Activated naive CD8-positive, alpha-beta T cell treated with anti-CD3 and anti-CD28 coated beads, Interleukin-2, amount 50 U/mL, for 24 hours (primary cell): ENCODE results near the gene FAM83E.
A peak's percentile ranks its signal among the peaks of the same experiment; 100 is the strongest.

Experiments
- ATAC-seq: fragments of 150-1000 bp; cut with Tn5 transposase; one replicate; pipeline ENCODE4 v1.10.0; 2021
- DNase-seq: peaks from one replicate; pipeline ENCODE4 v3.0.0; 2021
- H3K27ac Mint-ChIP-seq: one replicate; pipeline ENCODE4 v1.8.0; 2021; ENCODE audit warnings: mild to moderate bottlenecking, mixed read lengths
- H3K27me3 Mint-ChIP-seq: one replicate; pipeline ENCODE4 v1.8.0; 2021; ENCODE audit warnings: mixed read lengths
- H3K36me3 Mint-ChIP-seq: one replicate; pipeline ENCODE4 v1.8.0; 2021; ENCODE audit warnings: low read depth, mixed read lengths
- H3K4me1 Mint-ChIP-seq: one replicate; pipeline ENCODE4 v1.8.0; 2021; ENCODE audit warnings: mixed read lengths
- H3K4me3 Mint-ChIP-seq: one replicate; pipeline ENCODE4 v1.8.0; 2021; ENCODE audit warnings: mild to moderate bottlenecking, moderate library complexity, mixed read lengths
- H3K9me3 Mint-ChIP-seq: one replicate; pipeline ENCODE4 v1.8.0; 2021; ENCODE audit warnings: mixed read lengths

FAM83E gene

DNA sequence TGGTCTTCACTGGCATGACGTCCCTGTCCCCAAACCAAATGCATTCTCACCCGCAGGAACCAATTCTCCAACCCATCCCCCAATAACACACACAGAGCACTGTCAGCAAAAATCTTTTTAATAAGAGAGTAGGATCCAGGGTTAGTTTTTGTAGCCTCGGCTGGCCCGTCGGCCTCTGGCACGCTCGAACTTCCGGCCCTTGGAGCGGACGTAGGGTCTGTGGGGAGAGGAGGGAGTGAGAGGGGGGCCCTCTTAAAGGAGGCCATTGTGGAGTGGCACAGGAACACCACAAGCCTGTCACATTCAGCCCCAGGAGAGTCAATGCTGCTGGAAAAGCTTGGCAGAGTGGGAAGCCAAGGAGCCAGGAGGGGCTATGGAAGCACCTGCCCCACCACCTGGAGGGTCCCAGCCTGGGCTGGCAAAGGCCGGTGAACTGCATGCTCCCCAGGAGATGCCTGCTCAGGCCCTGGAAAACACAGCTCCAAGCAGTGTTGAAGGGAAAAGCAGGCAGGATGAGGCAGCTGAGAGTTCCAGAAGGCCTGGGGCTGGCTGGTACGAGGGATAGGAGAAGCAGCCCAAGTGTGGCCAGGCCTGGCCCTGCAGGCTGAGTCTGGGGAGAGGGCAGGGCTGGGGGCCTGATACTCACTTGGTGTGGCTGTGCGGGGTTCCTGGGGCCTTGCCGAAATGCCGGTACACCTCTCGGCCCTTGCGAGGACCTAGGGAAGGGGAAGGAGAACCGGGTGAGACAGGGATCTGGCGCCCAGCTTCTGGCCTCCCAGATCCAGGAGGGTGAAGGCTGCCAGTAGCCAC lies 560 bp upstream of the FAM83E start:
- peak overlapping the region; percentile 98 for H3K4me3 Mint-ChIP-seq
- peaks cover 54% of the 10 kb centered on the region for H3K36me3 Mint-ChIP-seq
- DNase-seq (no peak), ATAC-seq (no peak)
- no peaks in the 10 kb centered on the region for H3K27me3 Mint-ChIP-seq
- H3K4me1 Mint-ChIP-seq: peaks cover 41% of the 10 kb centered on the region
- peak overlapping the region; percentile 70 for H3K27ac Mint-ChIP-seq
- H3K9me3 Mint-ChIP-seq: no peaks in the 10 kb centered on the region

DNA sequence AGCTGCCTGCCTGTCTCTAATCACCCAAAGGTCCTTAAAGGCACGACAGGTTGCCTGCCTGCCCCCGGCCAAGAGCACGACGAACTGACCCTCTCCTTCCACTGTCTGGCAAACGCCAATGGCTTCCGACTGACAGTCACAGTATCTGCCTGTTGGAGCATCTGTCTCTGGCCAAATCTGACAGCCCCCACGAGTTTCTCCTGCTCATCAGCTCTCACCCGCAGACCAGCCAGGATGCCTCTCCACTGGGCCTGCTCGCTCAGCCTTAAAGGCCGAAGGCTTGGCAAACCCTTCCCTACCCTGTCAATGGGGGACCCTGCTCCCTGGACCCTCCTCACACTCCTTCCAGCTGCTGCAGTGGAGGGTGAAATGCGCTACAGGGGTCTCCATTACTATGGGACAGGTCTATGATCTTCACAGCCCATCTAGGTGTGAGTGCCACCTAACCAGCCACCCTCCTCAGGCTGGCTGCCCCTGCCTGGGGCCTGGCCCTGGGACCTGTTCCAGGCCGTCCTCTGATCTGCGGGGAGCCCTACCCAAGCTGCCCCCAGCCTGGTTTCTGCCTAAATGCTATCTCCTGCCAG lies 932 bp downstream of the FAM83E start:
- Mint-ChIP-seq H3K9me3 (no peaks in the 10 kb centered on the region), H3K4me3 (peak overlapping the region; percentile 45), H3K36me3 (peaks cover 45% of the 10 kb centered on the region), H3K27me3 (no peaks in the 10 kb centered on the region), H3K4me1 (peaks cover 29% of the 10 kb centered on the region), H3K27ac (peak overlapping the region; percentile 66)
- ATAC-seq (peak; percentile 15), DNase-seq (no peak)

DNA sequence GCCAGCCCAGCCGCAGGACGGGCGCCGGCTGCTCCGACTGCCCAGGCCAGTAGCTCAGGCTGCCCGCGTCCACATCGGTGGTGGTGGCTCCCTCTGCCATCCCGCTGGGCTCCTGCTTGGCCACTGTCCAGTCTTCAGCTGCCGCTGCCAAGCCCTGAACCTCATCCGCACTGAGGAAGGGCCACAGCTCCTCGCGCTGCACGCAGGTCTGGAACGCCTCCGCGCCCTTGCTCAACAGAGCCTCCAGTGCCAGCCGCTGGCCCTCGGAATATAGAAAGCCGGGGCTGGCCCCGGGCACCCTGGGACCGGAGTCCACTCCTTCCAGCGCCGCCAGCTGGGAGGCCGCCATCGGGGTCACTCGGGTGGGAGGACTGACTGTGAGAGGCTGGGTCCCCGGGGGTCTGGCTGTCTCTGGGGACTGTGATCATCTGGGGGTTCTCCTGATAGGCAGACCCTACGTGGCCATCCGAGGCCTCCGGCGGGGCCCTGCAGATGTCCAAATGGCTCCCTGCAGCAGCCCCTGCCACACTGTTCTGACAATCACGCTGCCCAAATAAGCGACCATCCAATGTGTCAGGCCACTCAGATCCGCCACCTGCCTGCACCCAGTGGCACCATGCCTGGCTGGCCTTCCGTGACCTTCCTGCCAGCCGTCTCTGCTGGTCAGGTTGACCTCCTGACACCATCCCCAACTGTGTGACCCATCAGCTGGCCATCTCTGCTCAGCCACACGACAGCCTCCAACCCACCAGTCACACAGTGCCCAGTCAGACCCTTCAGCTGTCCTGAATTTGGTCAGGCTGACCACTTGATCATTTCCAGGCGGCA lies 1.6 kb downstream of the FAM83E start:
- peak overlapping the region; percentile 66 for H3K27ac Mint-ChIP-seq
- H3K4me3 Mint-ChIP-seq: peak overlapping the region; percentile 45
- DNase-seq: no peak
- ATAC-seq: no peak
- no peaks in the 10 kb centered on the region for H3K27me3 Mint-ChIP-seq
- peaks cover 38% of the 10 kb centered on the region for H3K36me3 Mint-ChIP-seq
- H3K9me3 Mint-ChIP-seq: no peaks in the 10 kb centered on the region
- peaks cover 25% of the 10 kb centered on the region for H3K4me1 Mint-ChIP-seq

DNA sequence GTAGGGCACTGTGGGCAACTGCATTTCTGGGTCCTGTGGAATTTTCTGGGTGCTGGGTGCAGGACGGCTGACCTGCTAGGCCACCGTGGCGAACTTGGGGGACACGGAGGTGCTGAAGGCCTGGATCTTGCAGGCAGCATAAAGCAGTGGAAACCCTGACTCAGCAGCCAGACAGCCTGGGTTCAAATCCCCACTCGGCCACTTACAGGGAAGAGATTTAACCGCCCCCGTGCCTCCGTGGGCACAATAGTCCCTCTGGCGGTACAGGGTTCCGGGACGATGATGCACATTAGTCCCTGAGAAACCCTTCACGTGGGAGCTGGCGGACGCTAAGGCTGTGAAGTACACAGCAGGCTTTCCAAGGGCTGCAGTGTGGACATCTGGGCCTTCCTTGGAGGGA lies 3.0 kb downstream of the FAM83E start:
- DNase-seq: no peak
- Mint-ChIP-seq H3K9me3 (no peaks in the 10 kb centered on the region), H3K4me3 (no peak overlapping the region), H3K36me3 (peaks cover 24% of the 10 kb centered on the region), H3K27me3 (no peaks in the 10 kb centered on the region), H3K27ac (no peak overlapping the region), H3K4me1 (peaks cover 14% of the 10 kb centered on the region)
- ATAC-seq: no peak

DNA sequence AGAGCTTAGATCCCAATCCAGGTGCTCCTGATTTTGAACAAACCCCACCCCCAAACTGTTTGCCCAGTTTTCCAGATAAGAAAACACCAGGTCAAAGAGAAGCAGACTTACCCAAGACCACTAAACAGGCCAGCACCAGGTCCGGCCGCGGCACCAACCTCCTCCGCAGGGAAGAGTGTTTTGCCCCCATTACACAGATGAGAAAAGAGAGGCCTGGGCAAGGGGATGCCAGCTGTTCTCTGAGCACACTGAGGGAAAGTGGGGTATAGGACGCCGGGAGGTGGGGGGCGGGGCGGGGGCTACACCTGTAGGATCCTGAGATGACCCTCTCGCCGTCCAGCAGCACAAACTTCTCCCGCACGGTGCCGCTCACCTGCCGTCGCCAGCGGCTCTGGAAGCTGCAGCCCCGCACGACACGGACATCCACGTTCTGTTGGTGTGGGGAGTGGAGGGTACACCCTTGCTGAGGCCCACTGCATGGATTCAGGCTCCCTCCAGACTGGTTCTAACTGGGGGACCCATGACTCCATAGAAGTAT lies 5.2 kb downstream of the FAM83E start:
- Mint-ChIP-seq H3K27me3 (no peaks in the 10 kb centered on the region), H3K4me3 (no peak overlapping the region), H3K36me3 (peaks cover 7% of the 10 kb centered on the region), H3K4me1 (peaks cover 4% of the 10 kb centered on the region), H3K27ac (no peak overlapping the region), H3K9me3 (no peaks in the 10 kb centered on the region)
- DNase-seq (no peak), ATAC-seq (no peak)

DNA sequence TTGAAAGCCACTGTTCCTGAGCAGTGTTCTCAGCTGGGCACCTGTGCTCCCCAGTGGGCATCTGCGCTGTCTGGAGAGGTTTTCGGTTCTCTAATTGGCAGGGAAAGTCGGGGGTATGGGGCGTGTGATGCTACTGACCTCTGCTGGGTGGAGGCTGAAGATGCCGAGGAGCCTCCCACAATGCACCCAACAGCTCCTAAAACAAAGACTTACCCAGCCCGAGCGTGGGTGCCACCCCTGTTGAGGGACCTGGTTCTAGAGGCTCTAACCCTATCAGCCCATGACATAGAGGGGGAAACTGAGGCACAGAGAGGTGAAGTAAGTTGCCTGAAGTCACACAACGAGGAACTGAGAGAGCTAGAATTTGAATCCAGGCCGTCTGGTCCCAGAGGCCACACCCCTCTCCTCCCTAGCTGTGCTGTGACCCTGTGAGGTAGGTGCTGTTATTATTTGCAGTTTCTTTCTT lies 6.0 kb downstream of the FAM83E start:
- Mint-ChIP-seq H3K27ac (no peak overlapping the region), H3K4me1 (peaks cover 2% of the 10 kb centered on the region), H3K4me3 (no peak overlapping the region), H3K27me3 (no peaks in the 10 kb centered on the region), H3K9me3 (no peaks in the 10 kb centered on the region), H3K36me3 (peaks cover 3% of the 10 kb centered on the region)
- ATAC-seq: peak; percentile 64
- DNase-seq: no peak

DNA sequence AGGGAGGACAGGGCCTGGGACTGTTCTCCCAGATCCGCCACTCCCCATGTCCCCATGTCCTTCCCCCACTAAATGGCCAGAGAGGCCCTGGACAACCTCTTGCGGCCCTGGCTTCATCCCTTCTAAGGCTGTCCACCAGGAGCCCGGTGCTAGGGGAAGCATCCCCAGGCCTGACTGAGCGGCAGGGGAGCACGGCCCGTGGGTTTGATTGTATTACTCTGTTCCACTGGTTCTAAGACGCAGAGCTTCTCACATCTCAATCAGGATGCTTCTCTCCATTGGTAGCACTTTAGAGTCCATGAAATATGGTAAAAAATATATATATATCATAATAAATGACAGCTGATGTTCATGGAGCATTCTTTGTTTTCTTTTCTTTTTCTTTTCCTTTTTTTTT lies 7.5 kb downstream of the FAM83E start:
- Mint-ChIP-seq H3K27ac (no peak overlapping the region), H3K4me3 (no peak overlapping the region), H3K27me3 (no peaks in the 10 kb centered on the region)

DNA sequence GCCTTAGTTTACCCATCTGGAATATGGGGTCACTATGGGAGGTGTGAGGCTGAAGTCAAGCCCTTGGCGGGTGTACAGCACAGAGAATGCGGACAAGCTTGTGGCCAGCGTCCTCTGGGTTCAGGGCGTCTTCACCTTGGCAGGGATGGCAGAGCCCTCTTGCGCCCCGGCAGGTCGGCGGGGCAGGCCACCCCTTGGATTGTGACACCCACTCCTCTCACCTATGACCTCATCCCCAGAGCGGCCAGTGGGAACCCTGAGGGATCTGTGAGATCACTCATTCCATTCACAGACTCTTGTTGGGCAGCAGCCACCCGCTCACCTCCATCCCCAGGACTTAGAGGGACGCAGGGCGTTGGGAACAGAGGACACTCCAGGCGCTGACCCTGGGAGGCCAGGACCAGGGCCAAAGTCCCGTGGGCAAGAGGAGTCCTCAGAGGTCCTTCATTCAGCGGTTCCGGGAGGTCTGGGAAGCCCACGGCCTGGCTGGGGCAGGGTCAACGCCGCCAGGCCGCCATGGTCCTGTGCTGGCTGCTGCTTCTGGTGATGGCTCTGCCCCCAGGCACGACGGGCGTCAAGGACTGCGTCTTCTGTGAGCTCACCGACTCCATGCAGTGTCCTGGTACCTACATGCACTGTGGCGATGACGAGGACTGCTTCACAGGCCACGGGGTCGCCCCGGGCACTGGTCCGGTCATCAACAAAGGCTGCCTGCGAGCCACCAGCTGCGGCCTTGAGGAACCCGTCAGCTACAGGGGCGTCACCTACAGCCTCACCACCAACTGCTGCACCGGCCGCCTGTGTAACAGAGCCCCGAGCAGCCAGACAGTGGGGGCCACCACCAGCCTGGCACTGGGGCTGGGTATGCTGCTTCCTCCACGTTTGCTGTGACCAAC lies 8.2 kb downstream of the FAM83E start, which contains the start of gene SPACA4:
TSS of gene SPACA4 (plus strand) at position 280 of the 896 bp plus-strand sequence. CDS start at position 517, 237 bp downstream.
- peaks cover 2% of the 10 kb centered on the region for H3K4me1 Mint-ChIP-seq
- DNase-seq: no peak
- ATAC-seq: no peak
- no peaks in the 10 kb centered on the region for H3K9me3 Mint-ChIP-seq
- no peaks in the 10 kb centered on the region for H3K36me3 Mint-ChIP-seq
- no peak within 1 kb of the TSS for H3K4me3 Mint-ChIP-seq
- no peaks in the 10 kb centered on the region for H3K27me3 Mint-ChIP-seq
- no peak within 1 kb of the TSS for H3K27ac Mint-ChIP-seq

More for the DNA sequence above, 7.5 kb downstream of the FAM83E start:
- H3K36me3 Mint-ChIP-seq: no peaks in the 10 kb centered on the region
- ATAC-seq (no peak), DNase-seq (no peak)
- H3K9me3 Mint-ChIP-seq: no peaks in the 10 kb centered on the region
- peaks cover 2% of the 10 kb centered on the region for H3K4me1 Mint-ChIP-seq

DNA sequence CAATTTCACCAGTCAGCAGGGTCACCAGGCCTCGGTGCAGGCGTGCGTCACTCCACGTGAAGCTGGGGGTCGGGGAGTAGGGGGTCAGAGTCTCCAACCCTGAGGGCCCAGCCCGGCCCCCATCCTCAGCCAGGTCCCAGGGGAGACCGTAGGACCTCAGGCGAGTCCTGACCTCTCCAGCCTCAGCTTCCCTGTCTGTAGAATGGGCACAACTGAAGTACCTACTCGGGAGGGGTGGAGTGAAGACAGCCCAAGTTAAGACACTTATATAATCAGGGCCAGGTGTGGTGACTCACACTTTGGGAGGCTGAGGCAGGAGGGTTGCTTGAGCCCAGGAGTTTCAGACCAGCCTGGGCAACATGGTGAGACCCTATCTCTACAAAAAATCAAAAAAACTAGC lies 11.0 kb downstream of the FAM83E start:
- no peak overlapping the region for H3K4me3 Mint-ChIP-seq
- no peaks in the 10 kb centered on the region for H3K36me3 Mint-ChIP-seq
- H3K4me1 Mint-ChIP-seq: peaks cover under 1% of the 10 kb centered on the region
- no peak overlapping the region for H3K27ac Mint-ChIP-seq
- no peak for ATAC-seq
- no peaks in the 10 kb centered on the region for H3K9me3 Mint-ChIP-seq
- DNase-seq: no peak
- H3K27me3 Mint-ChIP-seq: no peaks in the 10 kb centered on the region

DNA sequence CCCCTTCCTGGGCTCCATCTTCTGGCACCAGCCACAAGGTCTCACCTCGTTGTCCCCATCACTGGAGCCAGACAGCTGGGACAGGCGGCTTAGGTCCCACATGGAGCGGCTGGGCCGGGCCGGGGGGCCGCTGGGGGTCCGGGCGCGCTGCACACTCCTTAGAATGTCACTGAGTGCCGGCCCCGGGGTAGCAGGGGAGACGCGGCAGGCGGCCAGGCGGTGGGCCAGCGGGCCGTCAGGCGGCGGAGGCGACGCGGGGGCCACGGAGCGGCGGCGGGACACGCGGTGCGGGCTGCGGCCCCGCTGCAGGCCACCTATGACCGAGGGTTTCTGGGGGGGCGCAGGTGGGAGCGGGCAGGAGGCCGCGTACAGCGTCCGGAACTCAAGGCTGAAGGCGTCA lies 11.4 kb downstream of the FAM83E start:
- Mint-ChIP-seq H3K4me3 (no peak overlapping the region), H3K36me3 (no peaks in the 10 kb centered on the region), H3K9me3 (no peaks in the 10 kb centered on the region), H3K4me1 (no peaks in the 10 kb centered on the region), H3K27ac (no peak overlapping the region), H3K27me3 (no peaks in the 10 kb centered on the region)
- ATAC-seq (no peak), DNase-seq (no peak)

DNA sequence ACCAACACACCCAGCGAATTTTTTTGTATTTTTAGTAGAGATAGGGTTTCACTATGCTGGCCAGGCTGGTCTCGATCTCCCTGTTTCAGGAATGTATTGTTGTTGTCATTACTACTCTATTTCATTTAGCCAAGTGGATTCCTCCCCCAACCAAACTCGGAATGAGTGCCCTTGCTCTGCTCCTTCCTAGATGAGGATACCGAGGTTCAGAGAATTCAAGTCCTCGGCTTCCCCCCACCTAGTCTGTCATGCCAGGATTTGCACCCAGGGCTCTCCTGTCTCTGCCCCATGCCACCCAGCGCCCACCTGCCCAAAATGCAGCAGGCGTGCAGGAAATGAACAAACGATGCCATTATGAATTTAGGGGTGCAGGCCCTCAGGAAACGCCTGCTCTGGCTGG lies 11.9 kb downstream of the FAM83E start:
- H3K4me1 Mint-ChIP-seq: no peaks in the 10 kb centered on the region
- no peaks in the 10 kb centered on the region for H3K36me3 Mint-ChIP-seq
- H3K9me3 Mint-ChIP-seq: no peaks in the 10 kb centered on the region
- H3K27me3 Mint-ChIP-seq: no peaks in the 10 kb centered on the region
- H3K4me3 Mint-ChIP-seq: no peak overlapping the region
- ATAC-seq (no peak), DNase-seq (no peak)
- no peak overlapping the region for H3K27ac Mint-ChIP-seq

DNA sequence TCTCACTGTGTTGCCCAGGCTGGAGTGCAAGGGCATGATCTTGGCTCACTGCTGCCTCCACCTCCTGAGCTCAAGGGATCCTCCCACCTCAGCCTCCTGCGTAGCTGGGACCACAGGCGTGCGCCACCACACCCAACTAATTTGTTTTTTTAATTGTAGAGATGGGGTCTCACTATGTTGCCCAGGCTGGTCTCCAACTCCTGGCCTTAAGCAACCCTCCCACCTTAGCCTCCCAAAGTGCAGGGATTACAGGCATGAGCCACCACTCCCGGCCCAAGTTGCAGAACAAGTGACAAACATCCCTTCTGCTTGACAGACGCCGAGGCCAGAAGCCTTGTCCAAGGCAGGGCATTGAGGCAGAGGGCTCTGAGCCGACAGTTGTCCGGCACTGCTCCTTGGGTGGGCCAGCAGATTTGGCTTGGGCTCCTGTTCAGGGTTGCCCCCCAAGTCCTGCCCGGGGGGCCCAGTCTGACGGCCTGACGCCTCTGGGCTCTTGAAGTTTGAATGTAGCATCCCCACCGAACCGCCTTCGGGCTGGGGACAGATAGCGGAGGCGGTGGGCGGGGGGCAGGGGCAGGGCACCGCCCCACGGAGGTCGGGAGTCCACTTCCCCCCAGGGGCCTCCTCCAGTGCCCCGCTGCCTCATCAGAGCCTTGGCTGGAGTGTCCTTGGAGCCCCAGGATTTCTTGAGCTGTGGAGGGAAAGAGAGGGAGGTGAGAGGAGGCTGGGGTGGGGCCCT lies 14.0 kb downstream of the FAM83E start:
- no peak overlapping the region for H3K4me3 Mint-ChIP-seq
- no peak for DNase-seq
- H3K36me3 Mint-ChIP-seq: no peaks in the 10 kb centered on the region
- no peak overlapping the region for H3K27ac Mint-ChIP-seq
- no peak for ATAC-seq
- no peaks in the 10 kb centered on the region for H3K27me3 Mint-ChIP-seq
- no peaks in the 10 kb centered on the region for H3K9me3 Mint-ChIP-seq
- no peaks in the 10 kb centered on the region for H3K4me1 Mint-ChIP-seq

DNA sequence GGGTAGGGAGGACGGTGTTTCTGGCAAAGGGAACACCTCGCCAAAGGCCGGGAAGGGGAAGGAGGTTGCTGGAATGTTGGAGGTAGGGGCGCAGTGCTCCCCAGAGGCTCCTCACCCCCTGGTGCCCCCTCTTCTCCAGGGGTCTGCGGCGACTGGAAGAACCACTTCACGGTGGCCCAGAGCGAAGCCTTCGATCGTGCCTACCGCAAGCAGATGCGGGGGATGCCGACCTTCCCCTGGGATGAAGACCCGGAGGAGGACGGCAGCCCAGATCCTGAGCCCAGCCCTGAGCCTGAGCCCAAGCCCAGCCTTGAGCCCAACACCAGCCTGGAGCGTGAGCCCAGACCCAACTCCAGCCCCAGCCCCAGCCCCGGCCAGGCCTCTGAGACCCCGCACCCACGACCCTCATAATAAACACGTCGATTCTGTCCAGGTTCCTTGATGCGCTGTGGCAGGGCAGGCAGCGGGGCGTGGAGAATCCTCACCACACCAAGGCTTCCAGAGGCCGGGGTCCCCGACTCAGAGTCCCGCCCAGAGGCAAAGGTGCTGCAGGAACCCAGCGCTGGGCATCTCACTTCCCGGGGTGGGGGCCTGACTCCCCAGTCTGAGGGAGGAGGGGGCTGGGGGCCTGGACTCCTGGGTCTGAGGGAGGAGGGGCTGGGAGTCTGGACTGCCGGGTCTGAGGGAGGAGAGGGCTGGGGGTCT lies 15.7 kb downstream of the FAM83E start:
- H3K27me3 Mint-ChIP-seq: no peaks in the 10 kb centered on the region
- no peaks in the 10 kb centered on the region for H3K4me1 Mint-ChIP-seq
- H3K9me3 Mint-ChIP-seq: no peaks in the 10 kb centered on the region
- ATAC-seq: no peak
- H3K27ac Mint-ChIP-seq: no peak overlapping the region
- H3K36me3 Mint-ChIP-seq: no peaks in the 10 kb centered on the region
- no peak for DNase-seq
- H3K4me3 Mint-ChIP-seq: no peak overlapping the region
